ENCODE measurements around the gene POM121C.
"Not testable (repeated sequence)": the region's sequence is repeated elsewhere in the genome, so short reads cannot be mapped to it uniquely, and the experiment has no call there.

POM121C gene

DNA sequence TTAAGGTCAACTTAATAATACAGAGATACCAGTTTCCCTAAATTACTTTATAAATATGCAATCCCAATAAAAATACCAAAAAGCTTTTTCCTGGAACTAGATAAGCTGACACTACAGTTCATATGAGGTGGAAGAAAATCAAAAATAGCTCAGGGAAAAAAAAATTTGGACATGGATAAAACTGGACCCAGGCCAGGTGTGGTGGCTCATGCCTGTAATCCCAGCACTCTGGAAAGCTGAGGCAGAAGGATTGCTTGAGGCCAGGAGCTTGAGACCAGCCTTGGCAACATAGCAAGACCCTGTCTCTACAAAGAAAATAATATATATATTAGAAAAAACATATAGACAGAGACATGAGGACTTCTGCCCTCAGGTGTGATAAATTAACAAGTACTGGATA, 8.6 kb downstream of the POM121C start:
- not testable (repeated sequence) for H3K36me3 ChIP-seq (ENCODE audit: control insufficient read depth, insufficient read depth, low read length); H3K4me3 ChIP-seq (ENCODE audit: low read length); H3K4me1 ChIP-seq (ENCODE audit: control insufficient read depth, insufficient read depth, low read length); H3K27ac ChIP-seq (ENCODE audit: low read depth, low read length); H3K9ac ChIP-seq (ENCODE audit: low read length); H3K27me3 ChIP-seq (ENCODE audit: control insufficient read depth, insufficient read depth, low read length)

- not testable (repeated sequence) for H3K4me3 ChIP-seq (ENCODE audit: low read length); H3K27me3 ChIP-seq (ENCODE audit: control insufficient read depth, insufficient read depth, low read length); H3K4me1 ChIP-seq (ENCODE audit: control insufficient read depth, insufficient read depth, low read length); H3K27ac ChIP-seq (ENCODE audit: low read depth, low read length); H3K9ac ChIP-seq (ENCODE audit: low read length); H3K36me3 ChIP-seq (ENCODE audit: control insufficient read depth, insufficient read depth, low read length)
Observed at GRCh38 chr7:75470166-75470565, 15.9 kb downstream of the POM121C start.

DNA sequence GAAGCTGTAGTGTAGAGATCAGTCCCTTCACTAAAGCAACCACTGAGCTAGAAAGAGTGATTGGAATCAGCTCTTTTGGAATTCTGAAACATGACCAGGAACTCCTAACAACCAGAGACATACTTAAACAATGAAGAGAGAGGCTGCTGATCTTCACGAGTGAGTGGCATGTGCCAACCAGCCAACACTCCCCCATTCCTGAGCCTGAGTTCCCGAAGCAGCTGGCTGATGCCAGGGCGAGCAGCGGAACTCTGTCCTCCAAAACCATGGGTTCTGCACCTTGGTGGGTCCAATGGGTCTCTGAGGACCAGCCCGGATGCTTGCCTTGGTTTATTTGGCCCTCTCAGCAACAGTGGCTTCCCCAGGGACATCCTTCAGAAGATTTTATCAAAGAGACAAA, 25.6 kb downstream of the POM121C start:
- H3K4me1 ChIP-seq (ENCODE audit: control insufficient read depth, insufficient read depth, low read length); H3K36me3 ChIP-seq (ENCODE audit: control insufficient read depth, insufficient read depth, low read length); H3K27ac ChIP-seq (ENCODE audit: low read depth, low read length); H3K27me3 ChIP-seq (ENCODE audit: control insufficient read depth, insufficient read depth, low read length); H3K4me3 ChIP-seq (ENCODE audit: low read length); H3K9ac ChIP-seq (ENCODE audit: low read length): not testable (repeated sequence)

- H3K27ac ChIP-seq (ENCODE audit: low read depth, low read length); H3K27me3 ChIP-seq (ENCODE audit: control insufficient read depth, insufficient read depth, low read length); H3K4me3 ChIP-seq (ENCODE audit: low read length); H3K9ac ChIP-seq (ENCODE audit: low read length); H3K4me1 ChIP-seq (ENCODE audit: control insufficient read depth, insufficient read depth, low read length); H3K36me3 ChIP-seq (ENCODE audit: control insufficient read depth, insufficient read depth, low read length): not testable (repeated sequence)
Observed at GRCh38 chr7:75458034-75458433, 28.1 kb downstream of the POM121C start.

DNA sequence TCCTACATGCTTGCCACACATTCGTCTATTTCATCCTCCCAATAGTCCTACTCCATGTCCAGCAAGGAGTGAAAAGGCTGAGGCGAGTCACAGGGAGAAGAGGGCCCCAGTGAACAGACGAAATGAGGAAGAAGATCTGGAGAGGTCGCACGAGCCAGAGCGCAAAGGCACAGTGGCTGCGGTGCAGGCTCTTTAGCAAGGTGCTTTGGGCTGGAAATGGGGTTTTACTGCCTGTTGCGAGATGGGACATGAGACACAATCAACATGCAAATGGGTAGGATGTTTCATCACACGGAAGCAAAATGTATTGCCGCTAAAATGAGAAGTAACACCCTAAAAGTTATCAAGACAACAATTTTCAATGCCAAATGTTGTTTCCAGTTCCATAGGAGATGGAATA, 29.7 kb downstream of the POM121C start:
- not testable (repeated sequence) for H3K4me3 ChIP-seq (ENCODE audit: low read length); H3K4me1 ChIP-seq (ENCODE audit: control insufficient read depth, insufficient read depth, low read length); H3K36me3 ChIP-seq (ENCODE audit: control insufficient read depth, insufficient read depth, low read length); H3K9ac ChIP-seq (ENCODE audit: low read length); H3K27me3 ChIP-seq (ENCODE audit: control insufficient read depth, insufficient read depth, low read length); H3K27ac ChIP-seq (ENCODE audit: low read depth, low read length)

DNA sequence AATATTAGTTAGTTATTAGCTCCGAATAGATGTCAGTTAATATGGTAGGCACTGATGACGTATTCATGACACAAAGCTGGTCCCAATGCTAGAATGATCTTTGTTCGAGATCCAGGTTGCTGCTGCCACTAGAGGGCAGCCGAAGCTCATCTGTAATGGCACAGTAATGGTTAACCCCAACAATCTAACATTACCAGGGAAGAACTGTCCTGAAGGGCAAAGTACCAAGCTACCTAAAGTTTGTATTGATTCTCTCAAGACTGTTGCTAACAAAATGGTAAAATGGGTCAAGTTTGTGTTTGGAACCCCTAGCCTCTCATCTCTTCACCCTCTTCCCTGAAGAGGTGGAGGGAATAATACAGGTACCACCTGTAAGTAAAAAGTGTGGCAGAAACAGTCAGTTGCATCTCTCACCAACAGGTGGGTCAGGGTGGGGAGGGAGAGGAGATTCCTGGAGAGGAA, 33.6 kb downstream of the POM121C start:
- H3K4me1 ChIP-seq (ENCODE audit: control insufficient read depth, insufficient read depth, low read length); H3K4me3 ChIP-seq (ENCODE audit: low read length); H3K27me3 ChIP-seq (ENCODE audit: control insufficient read depth, insufficient read depth, low read length); H3K27ac ChIP-seq (ENCODE audit: low read depth, low read length); H3K9ac ChIP-seq (ENCODE audit: low read length); H3K36me3 ChIP-seq (ENCODE audit: control insufficient read depth, insufficient read depth, low read length): not testable (repeated sequence)

- not testable (repeated sequence) for H3K36me3 ChIP-seq (ENCODE audit: control insufficient read depth, insufficient read depth, low read length); H3K9ac ChIP-seq (ENCODE audit: low read length); H3K27ac ChIP-seq (ENCODE audit: low read depth, low read length); H3K4me1 ChIP-seq (ENCODE audit: control insufficient read depth, insufficient read depth, low read length); H3K4me3 ChIP-seq (ENCODE audit: low read length); H3K27me3 ChIP-seq (ENCODE audit: control insufficient read depth, insufficient read depth, low read length)
Observed at GRCh38 chr7:75449946-75450345, 36.2 kb downstream of the POM121C start.

- Histone ChIP-seq H3K27ac (ENCODE audit: low read depth, low read length) (peak overlapping the region; percentile 45), H3K4me3 (ENCODE audit: low read length) (peak overlapping the region; percentile 65)
Observed at GRCh38 chr7:75442465-75443111, 43.5 kb downstream of the POM121C start.

GRCh38 chr7:75442101-75442464, 44.0 kb downstream of the POM121C start:
- Histone ChIP-seq H3K4me3 (ENCODE audit: low read length) (peak overlapping the region; percentile 43), H3K36me3 (ENCODE audit: control insufficient read depth, insufficient read depth, low read length) (peaks cover 12% of the 10 kb centered on the region)
- not testable (repeated sequence) for H3K27ac ChIP-seq (ENCODE audit: low read depth, low read length); H3K9ac ChIP-seq (ENCODE audit: low read length); H3K4me1 ChIP-seq (ENCODE audit: control insufficient read depth, insufficient read depth, low read length); H3K27me3 ChIP-seq (ENCODE audit: control insufficient read depth, insufficient read depth, low read length)

More at GRCh38 chr7:75442465-75443111, 43.5 kb downstream of the POM121C start:
- peak overlapping the region; percentile 56 for H3K9ac ChIP-seq (ENCODE audit: low read length)
- H3K36me3 ChIP-seq (ENCODE audit: control insufficient read depth, insufficient read depth, low read length); H3K27me3 ChIP-seq (ENCODE audit: control insufficient read depth, insufficient read depth, low read length); H3K4me1 ChIP-seq (ENCODE audit: control insufficient read depth, insufficient read depth, low read length): not testable (repeated sequence)

DNA sequence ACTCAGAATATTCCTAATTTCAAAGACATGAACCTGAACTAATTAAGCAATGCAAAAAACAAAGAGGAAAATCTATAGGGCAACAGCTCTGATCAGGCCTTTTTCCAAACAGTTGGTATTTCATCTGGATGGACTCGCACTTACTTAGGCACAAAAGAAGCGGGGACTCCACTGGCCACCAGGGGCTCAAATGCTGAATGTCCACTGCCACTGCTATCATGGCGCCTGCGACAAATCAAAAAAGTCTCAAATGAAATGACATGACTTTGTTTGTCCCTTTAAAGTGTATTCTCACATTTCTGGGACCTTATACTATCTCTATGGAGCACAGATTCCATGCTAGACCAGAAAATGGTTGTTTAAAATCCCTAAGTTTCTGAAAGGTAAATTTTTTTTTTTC, 47.1 kb downstream of the POM121C start:
- H3K4me1 ChIP-seq (ENCODE audit: control insufficient read depth, insufficient read depth, low read length); H3K9ac ChIP-seq (ENCODE audit: low read length); H3K27ac ChIP-seq (ENCODE audit: low read depth, low read length); H3K4me3 ChIP-seq (ENCODE audit: low read length); H3K27me3 ChIP-seq (ENCODE audit: control insufficient read depth, insufficient read depth, low read length): not testable (repeated sequence)
- H3K36me3 ChIP-seq (ENCODE audit: control insufficient read depth, insufficient read depth, low read length): peaks cover 21% of the 10 kb centered on the region

DNA sequence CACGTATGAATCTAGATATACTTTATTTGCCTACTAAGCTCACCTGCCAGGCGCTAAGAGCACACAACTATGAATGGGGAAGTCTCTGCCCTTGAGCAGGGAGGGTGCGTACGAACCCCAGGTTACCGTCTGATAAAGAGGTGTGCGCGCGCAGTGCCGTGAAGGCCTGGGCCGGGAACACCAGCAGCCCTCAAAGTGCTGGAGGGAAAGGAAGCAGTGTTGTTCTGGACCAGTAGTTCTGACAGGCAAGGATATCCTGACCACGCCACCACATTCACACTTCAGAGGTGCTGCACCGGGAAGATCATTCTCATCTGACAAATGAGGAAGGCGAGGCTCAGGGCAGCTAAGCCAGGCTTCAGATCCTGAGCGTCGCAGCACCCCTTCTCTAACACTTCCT, 62.6 kb downstream of the POM121C start:
- H3K9ac ChIP-seq (ENCODE audit: low read length); H3K36me3 ChIP-seq (ENCODE audit: control insufficient read depth, insufficient read depth, low read length); H3K27ac ChIP-seq (ENCODE audit: low read depth, low read length); H3K4me3 ChIP-seq (ENCODE audit: low read length); H3K27me3 ChIP-seq (ENCODE audit: control insufficient read depth, insufficient read depth, low read length); H3K4me1 ChIP-seq (ENCODE audit: control insufficient read depth, insufficient read depth, low read length): not testable (repeated sequence)

DNA sequence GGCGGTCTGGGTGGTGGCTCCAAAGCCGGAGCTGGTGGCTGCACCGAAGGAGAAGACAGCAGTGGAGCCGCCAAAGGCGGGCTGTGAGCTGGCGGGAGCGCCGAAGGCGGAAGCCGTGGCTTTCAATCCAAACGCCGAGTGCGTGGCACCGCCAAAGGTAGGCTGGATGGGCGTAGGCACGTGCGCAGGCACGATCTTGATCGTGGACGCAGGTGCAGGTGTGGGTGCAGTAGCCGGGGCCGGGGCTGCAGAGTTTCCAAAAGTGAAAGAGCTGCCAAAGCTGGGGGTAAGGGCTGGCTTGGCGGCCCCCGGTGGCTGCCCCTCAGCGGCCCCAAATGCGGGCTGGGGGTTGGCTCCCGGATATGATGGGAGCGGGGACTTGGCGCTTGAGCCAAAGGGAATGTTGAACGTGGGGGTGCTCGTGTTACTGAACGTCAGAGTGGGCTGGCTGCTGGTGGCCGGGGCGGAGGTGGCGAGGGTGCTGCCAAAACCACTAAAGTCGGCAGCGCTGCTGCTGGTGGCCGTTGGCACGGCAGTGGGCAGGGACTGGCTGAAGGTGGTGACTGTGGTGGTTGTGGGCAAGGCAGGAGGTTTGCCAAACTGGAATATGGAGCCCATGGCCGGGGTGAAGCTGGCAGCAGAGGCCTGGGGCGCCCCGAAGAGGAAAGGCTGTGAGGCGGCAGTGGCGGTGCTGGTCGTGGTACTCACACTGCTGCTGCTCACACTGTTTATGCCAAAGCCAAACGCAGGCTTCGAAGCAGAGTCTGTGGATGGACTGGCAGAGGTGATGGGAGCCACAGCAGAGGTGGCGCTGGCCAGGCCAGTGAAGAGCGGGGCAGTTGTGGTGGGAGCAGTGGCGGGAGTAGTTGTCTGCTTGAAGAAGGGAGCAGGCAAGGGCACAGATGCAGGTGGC, 64.0 kb downstream of the POM121C start:
- H3K36me3 ChIP-seq (ENCODE audit: control insufficient read depth, insufficient read depth, low read length); H3K4me3 ChIP-seq (ENCODE audit: low read length): not testable (repeated sequence)

GRCh38 chr7:75420152-75420551, 65.9 kb downstream of the POM121C start:
- H3K36me3 ChIP-seq (ENCODE audit: control insufficient read depth, insufficient read depth, low read length); H3K4me3 ChIP-seq (ENCODE audit: low read length): not testable (repeated sequence)

More for the DNA sequence above, 64.0 kb downstream of the POM121C start:
- H3K27me3 ChIP-seq (ENCODE audit: control insufficient read depth, insufficient read depth, low read length); H3K27ac ChIP-seq (ENCODE audit: low read depth, low read length); H3K4me1 ChIP-seq (ENCODE audit: control insufficient read depth, insufficient read depth, low read length); H3K9ac ChIP-seq (ENCODE audit: low read length): not testable (repeated sequence)

More at GRCh38 chr7:75420152-75420551, 65.9 kb downstream of the POM121C start:
- not testable (repeated sequence) for H3K27me3 ChIP-seq (ENCODE audit: control insufficient read depth, insufficient read depth, low read length); H3K9ac ChIP-seq (ENCODE audit: low read length); H3K27ac ChIP-seq (ENCODE audit: low read depth, low read length); H3K4me1 ChIP-seq (ENCODE audit: control insufficient read depth, insufficient read depth, low read length)

Measured in rectal smooth muscle tissue (tissue), 1 donor.